GM21447 (cell line): Measurements from ENCODE around the gene RASSF5.

ENCODE experiments used
- ATAC-seq: cut with Tn5 transposase; IDR thresholded peaks from one replicate; pipeline ENCODE4 v1.9.1; 2021; ENCODE audit not compliant: unreplicated experiment

The RASSF5 gene

DNA sequence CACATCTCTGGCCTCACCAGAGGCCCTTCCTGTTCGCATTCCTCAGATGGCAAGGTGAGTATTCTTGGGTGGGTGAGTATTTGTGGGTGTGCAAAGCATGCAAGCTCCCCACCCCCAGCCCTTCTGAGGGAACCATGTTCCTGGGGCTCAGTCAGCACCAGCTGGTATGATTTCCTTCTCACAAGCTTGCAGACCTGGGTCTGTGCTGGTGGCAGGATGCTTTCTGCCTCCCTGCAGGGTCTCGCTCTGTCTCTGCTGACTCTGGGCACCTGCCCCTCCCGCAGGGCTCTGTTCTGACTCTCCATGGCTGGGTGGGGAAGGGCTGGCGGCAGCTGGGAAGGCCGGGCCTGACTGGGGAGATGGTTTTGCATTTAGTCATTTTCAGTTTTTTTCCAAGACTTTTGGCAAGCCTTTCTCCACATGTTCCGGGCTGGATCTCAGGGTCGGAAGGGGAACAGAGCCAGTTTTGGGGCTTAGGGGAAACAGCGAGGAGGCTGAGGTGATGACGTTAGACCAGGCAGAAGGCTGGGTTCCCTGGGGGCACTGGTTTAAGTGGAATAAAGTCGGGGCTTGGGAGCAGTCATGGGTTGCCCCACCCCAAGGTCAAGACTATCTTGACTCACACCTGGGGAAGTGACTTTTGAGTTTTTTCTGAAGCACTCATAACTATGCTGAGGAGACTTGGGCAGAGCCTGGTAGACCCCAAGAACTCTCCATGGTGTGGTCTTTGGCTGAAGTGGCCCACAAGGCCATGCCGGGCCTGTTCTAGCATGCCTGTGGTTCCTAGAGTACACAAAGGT, 6.2 kb downstream of the RASSF5 start:
- no peak for ATAC-seq

DNA sequence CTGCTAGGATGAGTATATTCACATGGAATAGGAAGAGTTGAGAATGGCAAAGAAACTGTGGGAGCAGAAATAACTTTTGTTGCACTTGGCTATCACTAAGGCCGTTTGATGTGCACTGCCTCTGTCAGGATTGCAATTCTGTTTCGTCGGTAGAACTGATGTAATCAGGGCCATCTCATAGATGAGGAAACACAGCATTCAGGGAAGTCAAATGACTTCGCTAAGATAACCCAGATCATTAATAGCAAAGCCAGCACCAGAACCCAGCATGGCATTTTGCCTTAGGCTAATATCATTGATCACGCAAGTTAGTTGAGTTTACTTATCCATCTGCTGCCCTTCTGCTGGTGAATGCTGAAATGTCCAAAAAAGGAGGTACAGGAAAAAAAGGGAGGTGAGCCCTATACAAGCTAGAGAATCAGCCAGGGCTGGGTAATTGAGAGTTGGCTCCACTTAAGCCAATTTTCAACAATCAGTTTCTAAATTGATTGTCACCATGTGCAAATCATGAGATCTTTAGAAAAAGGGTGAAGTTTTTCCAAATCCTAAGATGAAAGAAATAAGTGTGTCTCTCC, 7.6 kb downstream of the RASSF5 start:
- ATAC-seq, result no peak

DNA sequence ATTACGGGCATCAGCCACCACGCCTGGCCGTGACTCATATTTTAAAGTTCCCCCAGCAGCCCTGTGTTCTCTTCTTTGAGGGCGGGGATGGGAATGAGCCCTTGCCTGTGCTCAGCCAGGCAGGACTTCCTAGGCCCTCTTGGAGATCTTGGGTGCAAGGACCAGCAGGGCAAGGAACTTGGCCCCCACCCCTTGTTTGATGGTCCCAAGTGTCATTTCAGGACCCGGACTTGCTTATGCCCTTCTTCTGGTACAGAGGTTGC, 9.3 kb downstream of the RASSF5 start:
- no peak for ATAC-seq

DNA sequence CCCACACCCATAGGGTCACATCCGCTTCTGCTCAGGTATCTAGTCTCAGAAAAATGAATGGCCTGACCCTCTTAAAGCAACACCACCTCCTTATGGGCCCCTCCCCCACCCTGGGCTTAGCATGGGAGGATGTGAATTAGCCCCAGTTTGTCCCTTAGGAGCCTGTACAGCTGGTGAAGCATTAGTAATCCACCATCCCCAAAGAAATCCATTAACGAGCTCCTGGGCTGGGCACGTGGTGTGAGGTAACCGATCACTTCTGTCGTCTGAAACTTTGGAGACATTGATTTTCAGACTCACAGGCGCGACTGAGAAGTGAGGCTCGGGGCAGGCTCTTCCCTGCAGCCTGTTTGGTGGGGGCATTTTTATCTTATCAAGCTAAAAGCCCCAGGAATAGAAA, 10.5 kb downstream of the RASSF5 start:
- ATAC-seq, result no peak

DNA sequence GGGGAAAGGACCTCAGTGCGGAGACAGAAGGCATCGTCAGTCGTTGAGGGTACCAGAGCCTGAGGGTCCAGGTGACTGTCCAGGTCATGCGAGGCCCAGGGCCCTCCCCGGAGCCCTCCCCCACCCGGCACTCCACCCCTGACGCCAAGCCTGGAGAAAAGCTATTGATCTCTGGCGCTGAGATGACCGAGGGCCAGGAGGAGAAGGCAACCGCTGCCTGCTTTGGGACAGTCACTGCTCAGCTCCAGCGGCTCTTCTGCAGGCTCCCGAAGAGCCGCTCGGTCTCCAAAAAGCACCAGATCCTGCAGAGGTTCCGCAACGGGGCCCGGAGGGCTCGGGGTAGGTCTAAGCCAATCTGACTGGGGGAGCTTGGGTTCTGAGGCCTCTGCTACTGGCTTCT, 10.9 kb downstream of the RASSF5 start:
- no peak for ATAC-seq

DNA sequence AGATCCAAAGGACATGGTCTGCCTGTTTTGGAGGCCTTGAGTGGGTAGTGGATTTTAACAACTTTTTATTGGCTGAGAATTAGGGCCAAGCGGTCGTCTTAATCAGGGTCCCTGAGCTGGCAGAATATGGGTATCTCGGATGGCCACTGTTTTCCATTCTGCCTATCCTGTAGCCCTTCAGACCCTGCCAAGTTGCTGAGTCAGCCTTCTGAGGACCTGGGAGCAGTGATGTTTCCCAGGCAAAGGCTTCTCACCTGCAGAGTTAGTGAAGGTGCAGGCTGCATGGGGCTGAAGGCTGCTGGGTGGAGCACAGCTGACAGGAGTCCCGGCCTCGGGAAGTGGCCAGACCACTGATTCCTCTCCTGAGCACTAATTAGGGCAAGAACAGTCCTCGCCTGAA, 11.4 kb downstream of the RASSF5 start:
- ATAC-seq, result no peak

DNA sequence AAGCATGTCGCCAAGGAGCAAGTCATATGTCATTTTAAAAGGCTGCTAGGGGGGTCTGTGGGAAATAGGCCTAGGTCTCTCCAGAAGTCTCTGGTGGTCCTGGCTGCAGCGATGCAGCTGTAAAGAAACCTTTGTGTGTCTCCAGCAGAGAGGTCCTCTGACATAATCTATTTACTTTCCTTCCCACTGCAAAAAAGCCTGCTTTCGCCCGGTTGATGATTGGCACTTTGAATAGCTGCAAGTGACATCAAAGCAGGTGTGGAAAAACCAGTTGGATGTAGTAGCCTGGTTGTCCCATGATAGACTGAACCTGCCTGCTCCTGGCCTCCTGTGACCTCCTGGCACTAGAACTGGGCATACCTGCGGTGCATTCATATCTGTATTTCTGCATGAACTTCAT, 13.8 kb downstream of the RASSF5 start:
- ATAC-seq, result no peak

DNA sequence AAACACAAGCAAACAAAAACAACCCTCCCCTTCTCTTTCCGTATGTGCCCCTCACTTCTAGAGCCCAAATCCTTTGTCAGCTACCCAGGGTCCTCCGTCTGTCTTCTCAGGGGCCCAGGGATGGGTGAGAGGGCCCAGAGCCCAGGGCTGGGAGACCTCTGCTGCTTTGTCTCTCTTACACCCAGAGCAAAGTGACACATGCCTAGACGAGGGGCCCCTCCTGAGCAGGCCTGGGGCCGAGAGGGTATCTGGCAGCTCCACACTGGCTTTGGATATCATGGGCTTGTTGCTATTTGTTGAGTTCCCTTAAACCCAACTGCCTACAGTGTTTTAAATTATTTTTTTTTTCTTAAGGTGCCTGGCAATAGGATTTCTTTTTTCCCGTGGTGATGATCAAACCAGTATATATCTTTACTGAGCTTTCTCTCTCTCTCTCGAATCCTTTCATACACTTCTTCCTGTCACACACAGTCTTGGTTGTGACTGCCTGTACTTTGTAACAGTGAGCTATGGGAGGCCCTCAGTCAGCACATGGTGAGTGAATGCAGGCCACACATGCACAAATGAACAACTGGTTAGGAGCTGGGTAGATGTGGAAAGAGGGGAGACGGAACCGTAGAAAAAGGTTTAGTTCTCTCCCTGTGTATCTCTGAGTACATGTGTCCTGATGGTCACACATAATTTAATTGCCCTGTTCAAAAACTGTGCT, 14.5 kb downstream of the RASSF5 start:
- no peak for ATAC-seq

DNA sequence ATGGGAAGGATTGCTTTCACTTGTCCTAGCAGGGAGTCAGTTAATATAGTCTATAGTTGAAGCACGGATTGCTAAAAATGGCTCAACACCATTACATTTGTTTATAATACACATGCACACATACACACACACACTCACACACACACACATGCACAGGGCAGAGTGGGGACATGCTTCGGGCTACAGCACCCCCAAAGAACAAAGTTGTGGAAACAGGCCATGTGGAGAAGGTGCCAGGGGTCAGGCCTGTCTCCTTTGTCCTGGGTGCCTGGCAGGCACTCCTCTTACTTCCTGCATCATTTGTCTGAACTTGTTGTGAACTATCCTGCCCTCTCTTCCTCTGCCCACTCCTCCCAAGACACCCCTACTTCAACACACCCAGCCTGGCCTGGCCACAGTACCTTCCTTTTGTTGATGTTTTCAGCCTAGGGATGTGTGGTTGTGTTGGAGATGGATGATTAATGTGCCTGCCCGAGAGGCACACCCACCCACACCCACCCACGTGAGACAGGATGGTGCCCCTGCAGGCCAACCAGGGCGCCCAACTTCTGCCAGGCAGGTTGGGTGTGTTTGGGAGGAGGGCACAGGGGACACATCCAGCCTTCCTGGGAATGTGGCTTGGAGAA, 17.5 kb downstream of the RASSF5 start:
- no peak for ATAC-seq

DNA sequence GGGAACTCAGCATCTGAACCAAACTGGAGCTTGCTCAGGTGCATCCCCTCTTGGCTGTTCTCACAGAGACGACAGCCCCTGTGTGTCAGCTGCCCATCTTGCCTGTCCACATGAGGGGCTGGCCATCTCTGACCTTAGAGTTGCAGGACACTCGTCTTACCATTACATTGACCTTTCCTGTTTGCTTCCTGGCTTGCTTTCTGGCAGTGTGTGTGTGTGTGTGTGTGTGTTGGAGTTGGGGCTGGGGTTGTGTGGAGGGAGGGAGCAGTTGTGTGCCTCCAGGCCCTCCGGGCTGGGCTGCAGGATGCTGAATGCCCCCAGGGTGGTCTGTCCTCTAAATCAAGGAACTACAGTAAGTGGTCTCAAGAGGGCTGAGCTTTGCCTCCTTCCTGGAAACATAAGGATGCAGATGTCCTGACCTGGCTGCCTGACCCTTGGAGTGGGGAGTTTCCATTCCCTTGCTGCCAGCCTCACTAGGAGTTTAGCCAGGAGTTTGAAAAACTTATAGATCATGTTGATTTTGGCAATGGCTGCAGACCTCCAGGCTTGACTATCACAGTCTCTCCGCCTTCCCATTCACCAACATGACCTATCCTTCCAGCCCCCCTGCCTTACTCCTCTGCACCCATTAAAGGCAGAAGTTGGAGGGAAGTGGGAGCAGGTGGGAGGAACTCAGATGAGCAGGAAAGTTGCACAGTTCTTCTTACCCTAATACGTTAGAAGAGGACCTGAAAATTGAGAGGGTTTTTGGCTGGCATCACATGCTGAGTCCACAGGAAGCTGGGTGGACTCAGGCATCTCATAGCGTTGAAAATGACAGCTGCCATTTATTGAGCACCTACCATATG, 19.0 kb downstream of the RASSF5 start:
- ATAC-seq, result no peak

DNA sequence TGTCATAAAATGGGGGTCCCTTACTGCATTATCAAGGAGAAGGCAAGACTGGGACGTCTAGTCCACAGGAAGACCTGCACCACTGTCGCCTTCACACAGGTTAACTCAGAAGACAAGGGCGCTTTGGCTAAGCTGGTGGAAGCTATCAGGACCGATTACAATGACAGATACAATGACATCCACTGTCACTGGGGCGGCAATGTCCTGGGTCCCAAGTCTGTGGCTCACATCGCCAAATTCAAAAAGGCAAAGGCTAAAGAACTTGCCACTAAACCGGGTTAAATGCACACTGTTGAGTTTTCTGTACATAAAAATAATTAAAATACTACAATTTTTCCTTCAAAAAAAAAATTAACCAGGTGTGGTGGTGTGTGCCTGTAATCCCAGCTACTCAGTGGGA, 22.1 kb downstream of the RASSF5 start:
- ATAC-seq, result no peak

DNA sequence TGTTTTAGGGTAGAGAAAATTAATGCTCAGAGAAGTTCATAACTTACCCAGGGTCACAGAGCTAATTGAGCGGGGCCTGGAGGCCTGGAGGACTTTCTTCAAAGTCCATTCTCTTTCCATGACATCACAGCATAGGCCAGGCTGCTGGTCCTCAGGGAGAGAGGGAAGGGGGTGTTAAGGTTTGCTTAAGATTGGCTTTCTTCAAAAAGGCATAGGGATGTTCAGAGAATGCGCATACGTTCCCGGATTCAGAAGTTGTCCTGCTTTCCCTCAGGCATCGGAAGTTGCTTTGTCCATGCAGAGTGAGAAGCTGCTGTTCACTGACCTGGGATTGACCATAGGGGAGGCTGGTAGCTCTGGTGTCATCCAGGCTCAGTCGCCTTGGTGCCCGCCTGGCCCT, 25.0 kb downstream of the RASSF5 start:
- no peak for ATAC-seq

DNA sequence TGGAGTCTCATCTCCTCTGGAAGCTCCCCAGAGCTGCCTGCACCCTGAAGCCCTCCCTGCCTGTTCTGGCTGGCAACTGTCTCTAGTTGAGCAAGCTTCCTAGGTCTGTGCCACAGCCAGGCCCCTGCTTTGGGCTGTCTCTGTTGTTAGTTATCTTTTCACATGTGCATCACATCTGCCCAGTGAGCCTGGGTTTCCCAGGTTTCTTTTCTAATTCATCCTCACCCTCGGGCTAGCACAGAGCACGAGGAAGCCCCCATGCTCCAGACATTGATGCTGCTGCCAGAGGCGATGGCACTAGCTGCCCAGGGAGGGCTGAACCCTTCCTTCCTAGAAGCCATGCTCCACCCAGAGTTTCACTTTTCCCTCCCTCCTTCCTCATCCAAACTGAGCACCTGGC, 27.2 kb downstream of the RASSF5 start:
- ATAC-seq, result no peak

DNA sequence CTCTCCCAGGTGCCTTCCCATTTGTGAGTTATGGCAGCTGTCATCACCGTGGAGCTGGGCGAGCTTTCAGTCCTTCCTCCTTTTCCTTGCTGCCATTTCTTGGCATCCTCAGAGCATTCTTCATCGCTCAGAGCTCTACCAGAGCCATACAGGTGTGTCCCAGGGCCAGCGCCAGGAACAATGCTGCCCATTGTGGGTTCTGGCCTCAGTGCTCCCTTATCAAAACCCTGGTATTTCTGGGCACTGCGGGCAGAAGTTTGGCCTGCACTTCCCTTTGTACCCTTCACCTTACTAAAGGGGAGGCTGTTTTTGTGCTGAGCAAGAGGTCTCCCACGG, 28.5 kb downstream of the RASSF5 start:
- no peak for ATAC-seq

DNA sequence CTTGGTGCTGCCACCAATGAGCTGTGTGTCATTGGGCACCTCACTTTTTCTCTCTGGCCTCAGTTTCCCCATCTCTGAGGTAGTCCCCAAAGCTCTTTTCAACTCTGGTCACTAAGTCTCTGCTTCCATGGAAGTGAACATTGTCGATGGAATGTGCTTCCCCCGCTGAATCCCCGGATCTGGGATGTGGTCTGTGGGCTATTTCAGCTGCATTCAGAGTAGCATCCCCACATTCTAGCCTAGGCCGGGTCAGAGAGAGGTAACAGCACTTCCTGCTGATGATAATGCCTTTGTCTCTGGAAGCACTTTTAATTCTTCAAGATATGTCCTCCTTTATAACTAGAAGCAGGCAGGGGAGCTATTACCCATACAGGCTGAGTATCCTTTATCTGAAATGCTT, 29.8 kb downstream of the RASSF5 start:
- ATAC-seq, result no peak

DNA sequence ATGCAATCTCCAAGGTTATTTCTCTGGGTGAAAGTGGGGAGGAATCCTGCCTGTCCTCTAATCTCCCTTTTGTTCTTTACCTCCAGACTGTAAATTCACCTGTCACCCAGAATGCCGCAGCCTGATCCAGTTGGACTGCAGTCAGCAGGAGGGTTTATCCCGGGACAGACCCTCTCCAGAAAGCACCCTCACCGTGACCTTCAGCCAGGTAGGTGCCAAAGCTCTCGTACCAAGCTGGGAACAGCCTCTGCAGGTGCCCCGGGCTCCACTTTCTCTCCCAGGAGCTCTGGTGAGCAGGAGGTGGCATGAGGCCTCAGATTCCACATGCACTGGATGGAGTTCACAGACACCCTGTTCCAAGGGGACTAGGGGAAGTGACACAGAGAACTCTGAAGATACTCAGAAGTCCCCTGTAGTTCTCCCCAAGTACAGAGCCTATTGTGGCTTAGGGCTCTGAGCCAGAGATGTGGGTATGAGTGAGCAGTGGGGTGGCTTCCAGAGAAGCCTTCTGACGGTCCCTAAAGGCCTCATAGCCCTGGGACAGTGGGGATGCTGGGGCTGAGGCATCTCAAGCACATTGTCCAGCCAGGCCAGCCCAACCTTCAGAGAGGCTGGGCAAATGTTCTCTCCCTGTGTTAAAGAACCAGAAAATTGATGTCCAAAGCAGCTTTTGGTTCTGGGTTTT, 30.9 kb downstream of the RASSF5 start:
- no peak for ATAC-seq

DNA sequence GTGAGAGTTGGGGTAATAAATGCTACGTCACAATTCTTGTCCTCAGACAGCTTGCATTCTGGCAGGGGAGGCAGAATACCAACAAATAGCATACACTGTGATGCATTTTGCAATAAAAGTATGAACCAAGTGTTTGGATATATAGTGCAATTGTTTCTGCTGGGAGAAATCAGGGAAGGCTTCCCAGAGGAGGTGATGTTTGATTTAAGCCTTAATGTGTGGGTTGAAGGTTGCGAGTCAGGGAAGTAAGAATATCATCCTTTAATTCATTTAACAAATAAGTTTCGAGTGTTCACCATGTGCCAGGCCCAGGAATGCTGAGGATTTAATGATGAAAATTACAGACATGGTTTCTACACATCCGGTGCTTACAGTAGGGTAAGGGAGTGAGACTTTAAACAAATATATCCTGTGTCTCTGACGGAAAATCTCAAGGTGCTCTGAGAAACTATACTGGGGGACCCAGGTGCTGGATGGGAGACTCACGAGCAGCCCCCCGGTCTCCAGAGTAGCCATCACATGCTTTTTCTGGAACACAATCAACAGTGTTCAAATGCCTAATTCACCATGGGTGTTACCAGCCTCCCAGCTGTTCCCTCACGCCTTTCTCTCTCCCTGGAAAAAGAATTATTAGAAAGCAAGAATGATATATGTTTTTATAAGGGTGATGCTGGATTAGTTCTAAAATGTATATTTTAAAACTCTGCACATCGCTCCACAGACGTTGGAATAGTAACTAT, 31.7 kb downstream of the RASSF5 start:
- ATAC-seq, result no peak

DNA sequence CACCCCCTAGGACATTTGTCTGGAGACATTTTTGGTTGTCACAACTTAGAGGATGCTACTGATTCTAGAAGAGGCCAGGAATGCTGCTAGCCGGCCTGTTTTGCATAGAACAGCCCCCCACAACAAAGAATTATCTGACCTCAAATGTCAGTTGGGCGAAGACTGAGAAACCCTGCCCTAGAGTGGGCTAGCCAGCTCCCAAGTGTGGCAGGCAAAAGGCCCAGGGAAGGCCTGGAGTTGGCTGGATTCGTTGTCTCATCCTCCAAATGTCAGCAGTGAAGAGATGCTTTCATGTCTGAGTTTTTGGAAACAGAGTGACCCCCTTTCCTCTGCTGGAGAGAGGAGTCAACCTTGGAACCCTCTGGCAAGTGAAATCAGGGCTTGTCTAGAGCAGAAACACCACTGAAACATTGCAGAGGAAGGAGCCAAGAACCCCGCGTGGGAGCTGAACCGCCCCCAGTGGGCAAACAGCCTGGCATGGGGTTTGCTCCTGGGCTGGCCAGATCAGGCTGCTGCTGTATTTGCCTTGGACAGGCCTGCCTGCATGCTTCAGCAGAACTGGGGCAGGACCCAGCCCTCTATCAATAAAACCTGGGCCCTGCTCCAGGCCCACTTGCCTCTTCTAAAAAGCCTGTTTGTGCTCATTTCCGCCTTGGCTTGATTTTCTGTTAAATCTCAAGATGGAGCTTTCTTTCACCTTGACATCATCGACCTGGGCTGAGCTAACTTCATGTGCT, 32.9 kb downstream of the RASSF5 start:
- ATAC-seq, result no peak

DNA sequence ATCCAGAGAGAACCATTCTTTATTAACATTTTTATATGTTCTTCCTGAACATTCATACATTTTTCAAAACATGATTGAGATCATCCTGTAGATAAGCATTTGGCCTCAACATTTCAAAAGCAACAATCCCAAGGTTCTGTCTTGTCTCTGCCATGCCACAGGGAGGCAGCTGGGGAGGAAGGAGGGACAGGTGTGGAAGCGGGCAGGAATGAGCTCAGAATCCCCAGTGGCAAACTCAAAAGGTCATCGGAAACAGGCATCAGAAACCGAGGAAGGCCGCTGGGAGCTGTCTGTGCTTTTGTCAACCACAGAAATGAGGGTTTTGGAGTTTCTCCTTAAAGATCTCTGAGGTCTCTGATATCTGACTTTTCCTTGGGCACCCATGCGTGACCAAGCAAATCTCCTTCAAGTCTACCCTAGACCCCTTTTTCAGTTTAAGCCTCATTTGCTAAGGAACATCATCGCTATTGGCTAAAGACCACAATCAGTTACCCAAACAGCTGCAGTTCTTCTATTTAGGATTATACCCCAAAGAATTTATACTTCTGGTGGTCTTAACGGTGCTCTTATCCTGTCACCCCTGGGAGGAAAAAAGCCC, 34.0 kb downstream of the RASSF5 start:
- no peak for ATAC-seq
